A673 (cell line): ENCODE results near the gene GALNT14. TPM values are rescaled to one million over a fixed set of nuclear protein-coding genes. Genes with fewer than 3 reads are reported as not detected.

Experiments used
- BruUV-seq: library from RNA; stranded (reverse); fragments of 400-500 nt; replicated peaks from 2 replicates; lab custom pipeline; 2021; lab: Mats Ljungman, UMichigan
- CTCF ChIA-PET: fragments of 300-600 bp; sonication (Branson Sonifier 250); formaldehyde crosslinking; loops from one replicate; lab custom pipeline; 2022; ENCODE audit warnings: antibody characterized with exemption; lab: Charles Lee
- POLR2A ChIA-PET: fragments of 300-600 bp; sonication (Branson Sonifier 250); formaldehyde crosslinking; loops from one replicate; lab custom pipeline; 2022; ENCODE audit warnings: antibody characterized with exemption; ENCODE audit not compliant: low non-redundant PET; lab: Charles Lee
- DNase-seq: peaks from one replicate; pipeline ENCODE4 v3.0.0-alpha.2; 2015; ENCODE audit warnings: low spot score
- H3K27ac ChIP-seq: fragments of 200-600 bp; sonication (generic); 2 replicates; pipeline ENCODE4 v1.5.1; 2016; ENCODE audit warnings: mixed run types, low read depth, mild to moderate bottlenecking, mixed read lengths, antibody characterized with exemption, low read length; ENCODE audit not compliant: poor library complexity, severe bottlenecking
- H3K27me3 ChIP-seq: fragments of 200-600 bp; sonication (generic); replicated peaks from 2 replicates; pipeline ENCODE4 v1.6.1; 2017; ENCODE audit warnings: mixed run types, low read depth, mild to moderate bottlenecking, mixed read lengths, antibody characterized with exemption, low read length; ENCODE audit not compliant: insufficient read depth, poor library complexity
- H3K36me3 ChIP-seq: fragments of 200-600 bp; sonication (generic); 2 replicates; pipeline ENCODE4 v1.6.1; 2016; ENCODE audit warnings: mixed run types, mild to moderate bottlenecking, mixed read lengths, antibody characterized with exemption, low read length; ENCODE audit not compliant: insufficient read depth, poor library complexity, severe bottlenecking
- H3K4me1 ChIP-seq: fragments of 200-600 bp; sonication (generic); 2 replicates; pipeline ENCODE4 v1.6.1; 2017; ENCODE audit warnings: mixed run types, mild to moderate bottlenecking, mixed read lengths, antibody characterized with exemption, low read length; ENCODE audit not compliant: insufficient read depth, poor library complexity, severe bottlenecking
- H3K4me3 ChIP-seq: fragments of 200-600 bp; sonication (generic); 2 replicates; pipeline ENCODE4 v1.5.1; 2016; ENCODE audit warnings: low read depth, mixed run types, mild to moderate bottlenecking, mixed read lengths, low read length; ENCODE audit not compliant: poor library complexity, severe bottlenecking
- H3K9me3 ChIP-seq: fragments of 200-600 bp; sonication (generic); 2 replicates; pipeline ENCODE4 v1.6.1; 2016; ENCODE audit warnings: mixed run types, low read depth, mild to moderate bottlenecking, mixed read lengths, antibody characterized with exemption, low read length; ENCODE audit not compliant: poor library complexity, severe bottlenecking
- EZH2 ChIP-seq: fragments of 200-600 bp; sonication (generic); IDR thresholded peaks from 2 replicates; pipeline ENCODE4 v1.6.1; 2017; ENCODE audit warnings: borderline replicate concordance, low read depth, mild to moderate bottlenecking, mixed read lengths, antibody characterized with exemption, low read length; ENCODE audit not compliant: poor library complexity, severe bottlenecking
- intact Hi-C: fragments of 100-400 bp; cut with micrococcal nuclease; formaldehyde crosslinking; loops from one replicate; pipeline ENCODE4 v1.10.0; 2022; ENCODE audit not compliant: unreplicated experiment
- total RNA-seq: library from RNA; stranded (reverse); gene quantifications from 2 replicates; pipeline ENCODE4 v1.2.3, GENCODE V29; 2021
- TF ChIP-seq, protein P1 (sequence below): fragments of 300-800, 200-600 bp; sonication (generic); conservative IDR thresholded peaks from 2 replicates; pipeline ENCODE4 v1.5.1; 2017; ENCODE audit warnings: low read depth, mild to moderate bottlenecking, antibody characterized with exemption, low read length, moderate library complexity, mixed read lengths

GALNT14 gene
- total RNA-seq, 1 experiment from 2014 or later, result 9.7 TPM

DNA sequence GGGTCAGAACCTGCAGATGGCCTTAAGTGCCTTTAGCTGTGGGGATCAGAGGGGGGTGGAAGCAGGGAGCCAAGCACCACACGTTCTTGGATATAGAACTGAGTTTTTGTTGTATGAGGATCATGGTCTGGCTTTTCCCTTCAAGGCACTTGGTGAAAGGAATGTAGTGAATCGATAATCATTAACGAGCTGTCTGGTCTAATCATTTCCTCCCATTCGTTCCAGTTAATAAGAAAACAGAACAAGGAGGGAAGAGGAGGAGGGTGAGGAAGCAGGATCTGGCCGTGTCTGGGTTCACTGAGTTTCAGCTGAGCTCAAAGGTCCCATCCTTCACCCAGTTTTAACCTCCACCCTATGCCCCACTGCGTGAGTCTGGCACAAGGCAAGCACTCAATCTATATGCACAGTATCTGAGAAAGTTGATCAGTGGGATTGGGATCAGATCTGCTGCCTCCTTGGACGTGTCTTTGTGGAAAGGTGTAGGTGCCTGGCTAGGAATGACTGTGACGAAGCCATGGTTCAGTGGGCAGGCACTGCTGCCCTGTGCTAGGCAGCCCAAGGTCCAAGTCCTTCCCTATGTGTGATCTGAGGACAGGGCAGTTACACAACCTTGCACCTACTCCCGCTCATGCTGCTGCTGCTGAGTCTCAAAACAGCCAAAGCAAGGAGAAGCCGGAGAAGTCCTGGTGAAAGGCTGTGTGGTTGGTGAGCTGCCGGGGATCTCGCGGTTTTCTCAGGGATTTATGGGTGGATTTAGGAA, 54.8 kb downstream of the GALNT14 start:
- no peaks in the 10 kb centered on the region for H3K4me1 ChIP-seq
- H3K9me3 ChIP-seq, result no peaks in the 10 kb centered on the region
- no peaks in the 10 kb centered on the region for H3K36me3 ChIP-seq
- intact Hi-C loops, result no loop called here
- BruUV-seq, result no TSS peak
- no peaks in the 10 kb centered on the region for H3K27me3 ChIP-seq
- no peak overlapping the region for H3K4me3 ChIP-seq
- no peak overlapping the region for H3K27ac ChIP-seq
- no peak for DNase-seq
- ChIA-PET POLR2A (no interaction called here), CTCF (no interaction called here)
- TF ChIP-seq, protein P1, sequence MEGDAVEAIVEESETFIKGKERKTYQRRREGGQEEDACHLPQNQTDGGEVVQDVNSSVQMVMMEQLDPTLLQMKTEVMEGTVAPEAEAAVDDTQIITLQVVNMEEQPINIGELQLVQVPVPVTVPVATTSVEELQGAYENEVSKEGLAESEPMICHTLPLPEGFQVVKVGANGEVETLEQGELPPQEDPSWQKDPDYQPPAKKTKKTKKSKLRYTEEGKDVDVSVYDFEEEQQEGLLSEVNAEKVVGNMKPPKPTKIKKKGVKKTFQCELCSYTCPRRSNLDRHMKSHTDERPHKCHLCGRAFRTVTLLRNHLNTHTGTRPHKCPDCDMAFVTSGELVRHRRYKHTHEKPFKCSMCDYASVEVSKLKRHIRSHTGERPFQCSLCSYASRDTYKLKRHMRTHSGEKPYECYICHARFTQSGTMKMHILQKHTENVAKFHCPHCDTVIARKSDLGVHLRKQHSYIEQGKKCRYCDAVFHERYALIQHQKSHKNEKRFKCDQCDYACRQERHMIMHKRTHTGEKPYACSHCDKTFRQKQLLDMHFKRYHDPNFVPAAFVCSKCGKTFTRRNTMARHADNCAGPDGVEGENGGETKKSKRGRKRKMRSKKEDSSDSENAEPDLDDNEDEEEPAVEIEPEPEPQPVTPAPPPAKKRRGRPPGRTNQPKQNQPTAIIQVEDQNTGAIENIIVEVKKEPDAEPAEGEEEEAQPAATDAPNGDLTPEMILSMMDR, result no peak
- no peak for TF ChIP-seq EZH2

DNA sequence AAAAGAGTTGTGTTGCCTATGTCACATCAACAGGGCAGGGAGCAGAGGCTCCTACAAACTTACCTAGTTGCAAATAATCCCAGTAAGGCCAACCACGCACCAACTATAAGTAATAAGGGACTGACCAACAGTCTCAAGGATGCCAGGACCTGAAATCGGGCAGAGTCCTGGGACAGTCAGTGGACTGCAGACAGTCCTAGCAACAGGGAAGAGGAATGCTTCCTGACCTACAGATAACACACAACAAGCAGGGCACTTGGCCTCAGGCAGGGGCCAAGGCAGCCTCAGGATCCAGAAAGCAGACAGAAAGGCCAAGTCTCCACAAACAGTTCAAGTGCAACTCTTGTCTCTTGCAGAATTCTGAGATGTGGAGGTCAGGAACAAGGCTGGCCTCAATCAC, 56.2 kb downstream of the GALNT14 start:
- no peak for DNase-seq
- intact Hi-C loops, result no loop called here
- Histone ChIP-seq H3K36me3 (no peaks in the 10 kb centered on the region), H3K9me3 (no peaks in the 10 kb centered on the region), H3K27me3 (no peaks in the 10 kb centered on the region), H3K4me3 (no peak overlapping the region), H3K27ac (no peak overlapping the region), H3K4me1 (no peaks in the 10 kb centered on the region)
- ChIA-PET POLR2A (no interaction called here), CTCF (no interaction called here)
- no TSS peak for BruUV-seq
- TF ChIP-seq, protein P1, result no peak
- no peak for TF ChIP-seq EZH2

DNA sequence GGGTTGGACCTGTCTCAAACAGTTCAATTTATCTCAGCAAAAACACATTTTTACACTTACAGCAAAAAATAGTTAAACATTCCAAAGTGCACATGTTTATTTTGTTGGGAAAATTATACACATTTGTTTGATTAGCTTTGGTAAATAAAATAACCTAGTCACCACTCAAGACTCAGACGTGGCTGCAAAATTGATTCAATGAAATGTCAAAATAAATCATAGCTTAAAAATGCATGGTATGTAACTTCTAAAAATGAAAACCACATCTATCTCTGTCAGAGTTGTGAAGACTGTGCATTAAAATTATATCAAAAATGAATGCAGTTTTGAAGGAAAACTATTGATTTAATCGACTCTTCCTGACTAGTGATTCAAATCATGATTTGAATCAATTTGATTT, 56.7 kb downstream of the GALNT14 start:
- Histone ChIP-seq H3K36me3 (no peaks in the 10 kb centered on the region), H3K27ac (no peak overlapping the region), H3K4me3 (no peak overlapping the region), H3K9me3 (no peaks in the 10 kb centered on the region), H3K27me3 (no peaks in the 10 kb centered on the region), H3K4me1 (no peaks in the 10 kb centered on the region)
- POLR2A ChIA-PET, result no interaction called here
- CTCF ChIA-PET, result no interaction called here
- intact Hi-C loops, result no loop called here
- no TSS peak for BruUV-seq
- no peak for DNase-seq
- TF ChIP-seq, protein P1, result no peak
- TF ChIP-seq EZH2, result no peak
